ENCODE measurements around the gene ELMO1. TPM values are rescaled to one million over a fixed set of nuclear protein-coding genes. Genes with fewer than 3 reads are reported as not detected.
A peak's percentile ranks its signal among the peaks of the same experiment; 100 is the strongest.

ELMO1 gene
- total RNA-seq, 2 donors from 2014 or later = 10.9 to 56.0 TPM

- Histone ChIP-seq H3K4me3 (no peak overlapping the region), H3K27me3 (no peaks in the 10 kb centered on the region), H3K4me1 (peaks cover 74% of the 10 kb centered on the region), H3K9me3 (no peaks in the 10 kb centered on the region), H3K36me3 (replicated peaks in 1 of 2; ENCODE audit: insufficient read depth in 1 of 2, low read depth in 2 of 2) (no peaks in the 10 kb centered on the region), H3K27ac (peak overlapping the region; percentile 78 to 93 (median 88))
- ATAC-seq (peak; percentile 4), DNase-seq (no peak)
- intact Hi-C loops (cut with DNase I) = no loop called here
- WGBS, 2 donors = 19 to 23% methylated on average over 2 of the region's 2 CpGs
- TF ChIP-seq CTCF (IDR thresholded peaks at IDR 0.05) (no peak), POLR2A (IDR thresholded peaks at IDR 0.05) (no peak)
These were observed 502.3 kb downstream of the ELMO1 start for GRCh38 chr7:36946401-36946739.

GRCh38 chr7:36945612-36946400 is 502.9 kb downstream of the ELMO1 start:
- WGBS, 2 donors = 17 to 27% methylated on average over 7 of the region's 7 CpGs
- no peak for TF ChIP-seq POLR2A (IDR thresholded peaks at IDR 0.05)
- peak in 4 of 7 experiments; percentile 5 to 14 (median 12) for TF ChIP-seq CTCF (IDR thresholded peaks at IDR 0.05)
- no peaks in the 10 kb centered on the region for H3K36me3 ChIP-seq (replicated peaks in 1 of 2; ENCODE audit: insufficient read depth in 1 of 2, low read depth in 2 of 2)
- intact Hi-C loops (cut with DNase I) = no loop called here
- DNase-seq = peak; percentile 91 to 94 (median 92)
- ATAC-seq = peak; percentile 91
- H3K27me3 ChIP-seq = no peaks in the 10 kb centered on the region
- H3K9me3 ChIP-seq = no peaks in the 10 kb centered on the region
- H3K27ac ChIP-seq = peak overlapping the region; percentile 78 to 93 (median 88)
- no peak overlapping the region for H3K4me3 ChIP-seq
- peaks cover 74% of the 10 kb centered on the region for H3K4me1 ChIP-seq

DNA sequence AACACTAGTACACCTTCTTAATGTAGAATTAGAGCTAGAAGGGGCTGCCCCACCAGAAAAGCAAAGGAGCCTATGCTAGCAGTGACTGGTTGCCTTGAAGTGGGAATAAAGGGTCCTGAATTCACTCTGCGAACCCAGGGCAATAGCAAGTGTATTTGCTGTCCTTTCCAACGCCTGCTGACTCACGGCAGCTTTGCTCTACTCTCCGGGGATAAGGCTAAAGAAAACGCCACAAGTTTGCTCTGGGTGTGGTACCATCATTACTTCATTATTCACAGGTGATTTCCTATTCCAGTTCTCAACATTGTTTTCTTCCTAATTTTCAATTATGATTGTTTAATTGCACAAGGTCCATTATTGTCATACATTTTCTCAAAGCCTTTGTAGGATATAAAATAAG is 503.8 kb downstream of the ELMO1 start:
- H3K4me1 ChIP-seq = peaks cover 70% of the 10 kb centered on the region
- peak overlapping the region; percentile 78 to 93 (median 88) for H3K27ac ChIP-seq
- DNase-seq (peak in 2 of 4 donors; percentile 38), ATAC-seq (no peak)
- no peaks in the 10 kb centered on the region for H3K36me3 ChIP-seq (replicated peaks in 1 of 2; ENCODE audit: insufficient read depth in 1 of 2, low read depth in 2 of 2)
- no peak overlapping the region for H3K4me3 ChIP-seq
- intact Hi-C loops (cut with DNase I) = no loop called here
- TF ChIP-seq CTCF (IDR thresholded peaks at IDR 0.05) (no peak), POLR2A (IDR thresholded peaks at IDR 0.05) (no peak)
- no peaks in the 10 kb centered on the region for H3K27me3 ChIP-seq
- 62 to 66% methylated on average over 5 of the region's 5 CpGs for WGBS, 2 donors
- no peaks in the 10 kb centered on the region for H3K9me3 ChIP-seq

GRCh38 chr7:36943591-36944435 is 504.9 kb downstream of the ELMO1 start:
- DNase-seq = no peak
- Histone ChIP-seq H3K4me1 (peaks cover 60% of the 10 kb centered on the region), H3K27me3 (no peaks in the 10 kb centered on the region), H3K4me3 (no peak overlapping the region), H3K36me3 (replicated peaks in 1 of 2; ENCODE audit: insufficient read depth in 1 of 2, low read depth in 2 of 2) (no peaks in the 10 kb centered on the region), H3K9me3 (peaks cover 0 to 6% (median 0%) of the 10 kb centered on the region in 3 donors), H3K27ac (peak overlapping the region in 2 of 4 donors; percentile 87 to 93)
- no peak for ATAC-seq
- intact Hi-C loops (cut with DNase I) = no loop called here
- WGBS, 2 donors = 65% methylated on average over 8 of the region's 8 CpGs
- no peak for TF ChIP-seq POLR2A (IDR thresholded peaks at IDR 0.05)
- no peak for TF ChIP-seq CTCF (IDR thresholded peaks at IDR 0.05)

Measured in body of pancreas (tissue), 4 donors.